Epidermal melanocyte (primary cell): ENCODE data around the gene MTRF1.
A peak's percentile ranks its signal among the peaks of the same experiment; 100 is the strongest.

ENCODE experiments used
- DNase-seq: peaks from one replicate; pipeline ENCODE4 v3.0.0; 2011; ENCODE audit warnings: low spot score; ENCODE audit not compliant: insufficient read length

MTRF1 gene

GRCh38 chr13:41224113-41225110, 39.0 kb downstream of the MTRF1 start:
- no peak for DNase-seq

GRCh38 chr13:41222259-41222852, 41.0 kb downstream of the MTRF1 start:
- peak; percentile 46 for DNase-seq

DNA sequence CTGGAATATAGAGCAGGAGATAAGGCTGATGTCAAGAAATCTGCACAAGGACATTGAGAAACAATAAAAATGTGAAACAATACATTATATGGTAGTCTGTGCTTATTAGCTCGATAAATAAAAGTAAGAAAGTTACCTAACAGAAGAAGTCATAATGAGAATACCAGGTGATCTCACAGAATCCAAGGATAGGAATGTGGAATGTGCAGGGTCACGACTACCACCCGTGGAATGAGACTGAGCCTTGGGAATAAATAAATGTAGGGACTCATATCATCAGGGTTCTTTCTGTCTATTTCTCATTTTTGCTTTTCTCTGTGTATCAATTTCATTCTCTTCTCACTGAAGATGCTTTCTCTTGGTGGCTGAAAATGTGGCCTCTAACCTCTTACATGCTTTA, 43.0 kb downstream of the MTRF1 start:
- DNase-seq, result no peak

DNA sequence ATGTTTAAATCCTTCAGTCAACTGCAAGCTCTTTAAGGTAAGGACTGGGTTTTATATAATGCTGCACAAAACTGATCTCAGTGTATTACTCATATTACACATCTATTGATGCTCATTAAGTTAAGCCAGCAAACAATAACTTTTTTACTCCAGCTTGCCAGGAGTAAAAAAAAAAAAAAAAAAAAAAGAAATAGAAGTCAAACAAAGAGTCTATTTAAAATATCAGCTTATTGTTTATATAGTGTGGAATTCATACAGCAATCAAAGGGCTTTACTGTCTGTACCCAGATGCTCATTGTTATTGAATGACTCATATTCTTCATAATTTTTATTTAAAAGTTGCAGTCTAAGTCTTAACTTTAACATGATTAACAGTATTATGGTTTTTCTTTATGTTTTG, 47.2 kb downstream of the MTRF1 start:
- DNase-seq, result peak; percentile 25

GRCh38 chr13:41213919-41214318, 49.5 kb downstream of the MTRF1 start:
- no peak for DNase-seq

DNA sequence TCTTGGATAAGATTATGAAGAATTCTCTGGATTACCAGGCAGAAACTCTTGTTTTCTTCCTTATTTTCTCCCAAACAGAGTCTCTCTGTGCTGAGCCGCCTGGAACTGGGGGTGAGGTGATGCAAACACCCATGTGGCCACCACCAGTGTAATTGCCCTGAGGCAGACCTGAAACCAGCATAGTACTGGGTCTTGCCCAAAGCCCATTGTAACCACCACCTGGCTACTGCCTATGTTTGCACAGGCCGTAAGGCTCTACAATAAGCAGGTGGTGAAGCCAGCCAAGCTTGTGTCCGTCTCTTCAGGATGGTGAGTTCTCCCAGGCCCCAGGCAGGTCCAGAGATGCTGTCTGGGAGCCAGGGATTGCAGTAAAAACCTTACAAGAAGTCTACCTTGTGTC, 50.1 kb downstream of the MTRF1 start:
- DNase-seq, result no peak

DNA sequence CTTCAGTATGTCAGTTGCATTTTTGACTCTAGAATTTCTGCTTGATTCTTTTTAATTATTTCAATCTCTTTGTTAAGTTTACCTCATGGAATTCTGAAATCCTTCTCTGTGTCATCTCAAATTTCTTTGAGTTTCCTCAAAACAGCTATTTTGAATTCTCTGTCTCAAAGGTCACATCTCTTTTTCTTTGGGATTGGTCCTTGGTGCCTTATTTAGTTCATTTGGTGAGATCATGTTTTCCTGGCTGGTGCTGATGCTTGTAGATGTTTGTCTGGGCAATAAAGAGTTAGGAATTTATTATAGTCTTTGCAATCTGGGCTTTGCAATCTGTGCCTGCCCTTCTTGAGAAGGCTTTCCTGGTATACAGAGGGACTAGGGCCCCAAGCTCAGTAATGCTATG, 50.5 kb downstream of the MTRF1 start:
- DNase-seq, result no peak

DNA sequence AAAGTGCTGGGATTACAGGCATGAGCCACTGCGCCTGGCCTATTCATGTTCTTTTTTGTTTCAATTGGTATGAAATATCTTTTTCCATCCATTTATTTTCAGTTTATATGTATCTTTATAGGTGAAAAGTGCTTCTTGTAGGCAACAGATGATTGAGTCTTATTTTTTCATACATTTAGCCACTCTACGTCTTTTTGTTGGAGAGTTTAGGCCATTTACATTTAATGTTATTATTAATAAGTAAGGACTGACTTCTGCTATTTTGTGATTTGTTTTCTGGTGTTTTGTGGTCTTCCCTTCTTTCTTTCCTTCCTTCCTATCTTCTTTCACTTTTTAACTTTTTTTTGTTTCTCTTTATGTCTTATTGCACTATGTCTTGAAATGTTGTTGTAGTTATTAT, 52.3 kb downstream of the MTRF1 start:
- no peak for DNase-seq

GRCh38 chr13:41206467-41206866, 56.9 kb downstream of the MTRF1 start:
- DNase-seq, result no peak

GRCh38 chr13:41203810-41204209, 59.6 kb downstream of the MTRF1 start:
- DNase-seq, result no peak

DNA sequence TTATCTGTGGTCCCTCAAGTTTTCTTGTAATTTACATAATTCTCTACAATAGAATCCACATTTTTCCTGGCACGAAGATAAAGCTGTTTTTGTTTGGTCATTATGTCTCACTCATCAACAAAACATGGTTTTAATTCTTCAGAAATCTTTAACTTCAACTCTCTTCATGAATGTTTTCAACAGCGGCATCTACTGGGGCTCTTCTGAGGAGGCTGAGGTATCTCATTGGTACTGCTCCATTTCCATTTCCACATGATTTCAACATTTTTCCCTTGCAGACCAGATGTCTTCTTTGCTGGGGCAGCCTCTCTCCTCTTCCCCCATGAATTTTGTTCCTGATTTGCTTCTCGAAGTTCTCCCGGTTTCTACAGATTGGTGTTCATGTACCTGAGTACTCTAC, 63.2 kb downstream of the MTRF1 start:
- DNase-seq, result no peak

GRCh38 chr13:41199526-41199925, 63.9 kb downstream of the MTRF1 start:
- no peak for DNase-seq

GRCh38 chr13:41199079-41199478, 64.3 kb downstream of the MTRF1 start:
- no peak for DNase-seq

- no peak for DNase-seq
These were observed 66.8 kb downstream of the MTRF1 start for GRCh38 chr13:41196620-41197019.

- DNase-seq, result no peak
These were observed 67.4 kb downstream of the MTRF1 start for GRCh38 chr13:41196011-41196410.

DNA sequence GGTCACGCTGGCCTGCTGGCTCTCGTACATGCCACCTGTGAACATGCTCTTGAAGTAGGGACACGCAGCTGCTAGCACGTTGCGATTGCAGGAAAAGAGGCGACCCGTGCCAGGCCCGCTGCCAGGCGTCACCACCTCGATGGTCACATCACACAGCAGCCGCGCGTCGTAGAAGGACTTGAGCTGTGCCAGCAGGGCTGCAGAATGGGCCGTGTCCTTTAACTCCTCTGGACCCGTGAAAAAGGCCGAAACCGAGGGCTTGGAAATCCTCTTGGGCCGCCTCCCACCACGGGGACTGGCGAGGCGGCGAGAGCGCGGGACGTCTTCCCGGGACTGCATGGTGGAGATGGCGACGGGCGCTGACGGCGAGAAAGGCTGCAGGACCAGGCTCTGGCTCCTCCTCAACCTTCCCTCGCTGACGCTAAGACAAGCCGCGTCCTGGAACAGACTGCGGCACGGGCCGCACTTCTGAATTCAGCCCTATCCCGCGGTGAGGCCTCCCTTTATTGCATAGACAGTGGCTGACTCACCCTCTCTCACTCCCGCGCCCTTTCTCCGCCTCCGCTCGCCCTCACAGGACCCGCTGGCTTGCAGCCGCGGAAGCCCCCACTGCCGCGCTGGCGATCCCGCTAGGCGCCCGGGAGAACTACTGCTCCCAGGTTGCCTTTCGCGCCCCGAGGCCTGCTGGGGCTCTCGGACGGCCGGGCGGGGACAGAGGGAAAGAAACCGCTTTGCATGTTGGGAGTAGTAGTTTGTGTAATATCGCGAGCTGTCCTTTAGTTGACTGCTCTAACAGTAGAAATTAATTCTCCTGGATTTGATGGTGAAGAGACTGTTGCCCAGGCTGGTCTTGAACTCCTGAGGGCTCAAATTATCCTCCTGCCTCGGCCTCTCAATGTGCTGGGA, 69.2 kb downstream of the MTRF1 start, which contains the start of gene KBTBD7:
TSS of gene KBTBD7 (minus strand) at position 651 of the 906 bp plus-strand sequence. CDS start at position 339, 312 bp downstream.
- DNase-seq, result peak; percentile 85

DNA sequence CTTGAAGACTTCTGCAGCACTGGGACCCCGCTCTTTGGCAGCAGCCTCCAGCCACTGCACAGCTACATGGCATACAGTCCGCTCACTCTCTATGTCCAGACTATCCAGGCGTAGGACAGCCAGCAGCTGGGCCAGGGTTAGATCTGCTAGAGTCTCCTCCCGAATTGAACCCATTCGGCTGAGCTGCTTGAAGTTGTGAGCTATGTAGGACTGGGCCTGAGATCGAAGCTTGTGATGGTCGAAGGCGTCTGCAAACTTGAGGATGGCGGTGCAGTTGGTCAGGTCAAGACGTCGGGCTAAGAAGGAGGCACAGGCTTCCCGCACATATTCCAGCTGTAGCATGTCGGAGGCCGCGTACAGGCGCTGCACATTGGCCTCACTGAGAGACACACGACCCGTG, 69.9 kb downstream of the MTRF1 start:
- DNase-seq, result no peak

- DNase-seq, result no peak
These were observed 74.8 kb downstream of the MTRF1 start for GRCh38 chr13:41188584-41188983.

DNA sequence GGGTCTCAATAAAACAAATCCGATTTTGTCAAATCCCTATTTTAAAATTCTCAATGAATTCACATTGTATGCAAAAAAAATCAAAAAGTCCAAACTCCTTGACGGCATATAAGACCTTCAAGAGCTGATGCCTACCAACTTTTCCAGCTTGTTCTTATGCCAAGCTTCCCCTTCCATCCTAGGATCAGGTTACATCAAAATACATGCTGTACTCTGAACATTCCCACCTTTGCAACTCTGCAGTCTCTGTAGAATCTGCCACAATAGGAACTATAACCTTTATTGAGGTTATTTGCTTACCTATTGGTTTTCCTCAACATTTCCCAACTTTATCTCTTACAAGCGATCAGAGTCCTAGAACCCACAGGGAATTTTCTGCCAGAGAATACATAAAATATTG, 76.9 kb downstream of the MTRF1 start:
- DNase-seq, result no peak

- no peak for DNase-seq
These were observed 81.1 kb downstream of the MTRF1 start for GRCh38 chr13:41182231-41182630.

DNA sequence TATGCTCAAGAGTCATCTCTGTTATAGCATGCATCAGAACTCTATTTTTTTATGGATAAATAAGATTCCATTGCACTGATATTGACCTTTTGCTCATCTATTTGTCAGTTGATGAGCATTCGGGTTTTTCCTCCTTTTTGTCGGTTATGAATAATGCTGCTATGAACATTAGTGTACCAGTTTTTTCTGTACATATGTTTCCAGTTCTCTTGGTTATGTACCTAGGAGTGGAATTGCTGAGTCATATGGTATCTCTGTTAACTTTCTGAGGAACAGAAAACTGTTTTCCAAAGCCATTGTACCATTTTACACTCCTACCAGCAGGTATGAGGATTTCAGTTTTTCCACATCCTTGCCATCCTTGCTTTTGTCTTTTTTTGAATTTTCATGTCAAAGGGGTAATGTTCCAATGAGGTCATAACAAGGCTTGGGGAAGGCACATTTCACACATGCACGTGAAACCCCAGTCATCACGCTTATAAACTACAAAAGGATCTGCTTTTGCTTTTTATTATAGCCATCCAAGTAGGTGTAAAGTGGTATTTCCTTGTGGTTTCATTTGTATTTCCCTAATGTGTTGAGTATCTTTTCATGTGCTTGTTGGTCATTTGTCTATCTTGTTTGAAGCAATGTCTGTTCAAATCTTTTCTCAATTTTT, 83.7 kb downstream of the MTRF1 start:
- no peak for DNase-seq
